Astrocyte (in vitro differentiated cells and primary cell): ENCODE measurements around the gene AKAP11. TPM values are rescaled to one million over a fixed set of nuclear protein-coding genes. Genes with fewer than 3 reads are reported as not detected.

Experiments used
- DNase-seq: peaks from one replicate; pipeline ENCODE4 v3.0.0-alpha.2; 2010; ENCODE audit warnings: low read depth
- FAIRE-seq: peaks from 2 replicates; lab custom pipeline; 2011; peaks lifted over from hg19 to GRCh38; lab: Jason Lieb, UNC
- H2AFZ ChIP-seq: 2 replicates; pipeline ENCODE4 v1.6.0; 2012; ENCODE audit warnings: low read depth, low read length, inconsistent platforms
- H3K27ac ChIP-seq: 2 replicates; pipeline ENCODE4 v1.5.1; 2011; ENCODE audit warnings: low read depth, low read length, inconsistent platforms
- H3K27me3 ChIP-seq: 2 replicates; pipeline ENCODE4 v1.6.0; 2011; ENCODE audit warnings: low read length, inconsistent platforms; ENCODE audit not compliant: insufficient read depth
- H3K36me3 ChIP-seq: 2 replicates; pipeline ENCODE4 v1.5.1; 2011; ENCODE audit warnings: low read length, inconsistent platforms; ENCODE audit not compliant: insufficient read depth
- H3K4me1 ChIP-seq: 2 replicates; pipeline ENCODE4 v1.5.1; 2011; ENCODE audit warnings: low read length, inconsistent platforms; ENCODE audit not compliant: insufficient read depth
- H3K4me2 ChIP-seq: 2 replicates; pipeline ENCODE4 v1.6.0; 2012; ENCODE audit warnings: low read length, inconsistent platforms
- H3K4me3 ChIP-seq: 2 replicates; pipeline ENCODE4 v1.5.1; 2011; ENCODE audit warnings: low read depth, mild to moderate bottlenecking, low read length, inconsistent platforms; ENCODE audit not compliant: insufficient read depth
- H3K79me2 ChIP-seq: 2 replicates; pipeline ENCODE4 v1.6.0; 2012; ENCODE audit warnings: mild to moderate bottlenecking, low read length, inconsistent platforms; ENCODE audit not compliant: insufficient read depth
- H3K9ac ChIP-seq: 2 replicates; pipeline ENCODE4 v1.6.0; 2012; ENCODE audit warnings: mild to moderate bottlenecking, low read length, inconsistent platforms
- H3K9me3 ChIP-seq: 2 replicates; pipeline ENCODE4 v1.5.1; 2012; ENCODE audit warnings: low read depth, mild to moderate bottlenecking, low read length, inconsistent platforms; ENCODE audit not compliant: insufficient read depth
- H4K20me1 ChIP-seq: 2 replicates; pipeline ENCODE4 v1.6.0; 2012; ENCODE audit warnings: low read length, inconsistent platforms; ENCODE audit not compliant: insufficient read depth
- H3K27ac Mint-ChIP-seq: one replicate; pipeline ENCODE4 v1.8.0; 2021; ENCODE audit warnings: mild to moderate bottlenecking, mixed read lengths; ENCODE audit not compliant: unreplicated experiment
- H3K27me3 Mint-ChIP-seq: one replicate; pipeline ENCODE4 v1.8.0; 2021; ENCODE audit warnings: low read depth, mixed read lengths; ENCODE audit not compliant: unreplicated experiment
- H3K36me3 Mint-ChIP-seq: one replicate; pipeline ENCODE4 v1.8.0; 2021; ENCODE audit warnings: low read depth, mixed read lengths; ENCODE audit not compliant: unreplicated experiment
- H3K4me1 Mint-ChIP-seq: one replicate; pipeline ENCODE4 v1.8.0; 2021; ENCODE audit warnings: low read depth, mixed read lengths; ENCODE audit not compliant: unreplicated experiment
- H3K4me3 Mint-ChIP-seq: one replicate; pipeline ENCODE4 v1.8.0; 2021; ENCODE audit warnings: mild to moderate bottlenecking, moderate library complexity, mixed read lengths; ENCODE audit not compliant: unreplicated experiment
- H3K9me3 Mint-ChIP-seq: one replicate; pipeline ENCODE4 v1.8.0; 2021; ENCODE audit warnings: mild to moderate bottlenecking, mixed read lengths; ENCODE audit not compliant: unreplicated experiment
- CTCF ChIP-seq: IDR thresholded peaks from 2 replicates; pipeline ENCODE4 v1.5.1; 2011; ENCODE audit warnings: low read depth, mild to moderate bottlenecking, inconsistent platforms, low read length, moderate library complexity; ENCODE audit not compliant: insufficient read depth
- EZH2 ChIP-seq: IDR thresholded peaks from 2 replicates; pipeline ENCODE4 v1.6.1; 2012; ENCODE audit warnings: mild to moderate bottlenecking, low read length, inconsistent platforms; ENCODE audit not compliant: insufficient read depth
- total RNA-seq: library from RNA; stranded (reverse); gene quantifications from 2 replicates; pipeline ENCODE4 v1.2.1, GENCODE V29; 2021

The AKAP11 gene
- total RNA-seq, 1 donor from 2014 or later = 29.7 TPM

DNA sequence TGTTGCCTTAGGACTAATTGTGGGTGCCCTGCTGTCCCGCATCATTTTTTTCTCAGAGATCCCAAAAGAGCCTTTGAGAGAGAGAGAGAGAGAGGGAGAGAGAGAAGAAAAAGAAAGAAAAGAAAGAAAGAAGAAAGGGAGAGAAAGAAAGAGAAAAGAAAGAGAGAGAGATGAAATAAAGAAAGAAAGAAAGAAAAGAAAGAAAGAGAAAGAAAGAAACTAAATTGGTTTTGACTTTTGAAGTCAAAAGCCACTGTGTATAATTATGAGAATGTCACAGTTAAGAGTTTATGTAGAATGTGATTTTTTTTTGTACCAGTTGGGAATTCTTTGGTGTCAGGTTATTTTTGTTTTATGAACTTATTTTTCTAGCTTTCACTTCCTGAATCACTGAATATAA lies 43.4 kb upstream of the AKAP11 start:
- Histone ChIP-seq H3K9ac (no peak overlapping the region), H3K4me2 (no peak overlapping the region), H2AFZ (no peak overlapping the region), H4K20me1 (no peaks in the 10 kb centered on the region), H3K4me1 (no peaks in the 10 kb centered on the region), H3K79me2 (no peaks in the 10 kb centered on the region), H3K27me3 (no peaks in the 10 kb centered on the region), H3K9me3 (no peaks in the 10 kb centered on the region), H3K4me3 (no peak overlapping the region), H3K27ac (no peak overlapping the region), H3K36me3 (peaks cover 6% of the 10 kb centered on the region)
- H3K27me3 Mint-ChIP-seq = no peaks in the 10 kb centered on the region
- FAIRE-seq (no peak), DNase-seq (no peak)
- H3K4me1 Mint-ChIP-seq = no peaks in the 10 kb centered on the region
- H3K4me3 Mint-ChIP-seq = no peak overlapping the region
- H3K36me3 Mint-ChIP-seq = peaks cover 11% of the 10 kb centered on the region
- no peaks in the 10 kb centered on the region for H3K9me3 Mint-ChIP-seq
- TF ChIP-seq CTCF = no peak
- no peak for TF ChIP-seq EZH2
- no peak overlapping the region for H3K27ac Mint-ChIP-seq

- no peak for FAIRE-seq
- H3K9me3 Mint-ChIP-seq = no peaks in the 10 kb centered on the region
Measured at GRCh38 chr13:42229287-42229686, 42.7 kb upstream of the AKAP11 start.

More at GRCh38 chr13:42229287-42229686, 42.7 kb upstream of the AKAP11 start:
- no peak for DNase-seq
- H3K4me2 ChIP-seq = no peak overlapping the region
- no peaks in the 10 kb centered on the region for H3K79me2 ChIP-seq
- no peak overlapping the region for H3K4me3 Mint-ChIP-seq
- no peak overlapping the region for H3K9ac ChIP-seq
- H3K4me3 ChIP-seq = no peak overlapping the region
- no peak for TF ChIP-seq CTCF
- TF ChIP-seq EZH2 = no peak
- no peak overlapping the region for H3K27ac ChIP-seq
- H3K9me3 ChIP-seq = no peaks in the 10 kb centered on the region
- H3K36me3 ChIP-seq = peaks cover 3% of the 10 kb centered on the region
- H3K36me3 Mint-ChIP-seq = peaks cover 11% of the 10 kb centered on the region
- H3K27ac Mint-ChIP-seq = no peak overlapping the region
- H2AFZ ChIP-seq = no peak overlapping the region
- H3K27me3 Mint-ChIP-seq = no peaks in the 10 kb centered on the region
- no peaks in the 10 kb centered on the region for H3K4me1 Mint-ChIP-seq
- H3K4me1 ChIP-seq = no peaks in the 10 kb centered on the region
- H3K27me3 ChIP-seq = no peaks in the 10 kb centered on the region
- H4K20me1 ChIP-seq = no peaks in the 10 kb centered on the region
